H1 (cell line): ENCODE results near the gene TOP1. TPM values are rescaled to one million over a fixed set of nuclear protein-coding genes. Genes with fewer than 3 reads are reported as not detected.

ENCODE experiments used
- CTCF ChIA-PET: fragments of 300-600 bp; sonication (Branson Sonifier 250); formaldehyde crosslinking; loops from one replicate; lab custom pipeline; 2021; ENCODE audit not compliant: partially characterized antibody; lab: Charles Lee
- POLR2A ChIA-PET: fragments of 300-600 bp; sonication (Branson Sonifier 250); formaldehyde crosslinking; loops from one replicate; lab custom pipeline; 2021; ENCODE audit warnings: inconsistent platforms; ENCODE audit not compliant: partially characterized antibody; lab: Charles Lee
- DNase-seq, 2 experiments: peaks; one replicate each; pipeline versions ENCODE4 v3.0.0 to v3.0.0-alpha.2; 2010 to 2022; ENCODE audit warnings: low spot score in 2 of 2, low read depth in 1 of 2, mixed read lengths in 1 of 2
- FAIRE-seq: peaks from 2 replicates; lab custom pipeline; 2011; peaks lifted over from hg19 to GRCh38; lab: Jason Lieb, UNC
- H2AFZ ChIP-seq: 2 replicates; pipeline ENCODE4 v1.8.1; 2012; ENCODE audit warnings: low read length, inconsistent platforms
- H2AK5ac ChIP-seq: 2 replicates; pipeline ENCODE4 v1.6.1; 2013; ENCODE audit warnings: low read depth, low read length
- H2BK120ac ChIP-seq: replicated peaks from 2 replicates; pipeline ENCODE3; 2013; ENCODE audit warnings: low read depth, low read length, inconsistent platforms
- H2BK12ac ChIP-seq: 2 replicates; pipeline ENCODE4 v1.6.1; 2013; ENCODE audit warnings: low read depth, low read length
- H2BK15ac ChIP-seq: 2 replicates; pipeline ENCODE4 v1.6.1; 2013; ENCODE audit warnings: low read length
- H2BK20ac ChIP-seq: 2 replicates; pipeline ENCODE4 v1.6.1; 2013; ENCODE audit warnings: low read length
- H2BK5ac ChIP-seq: 2 replicates; pipeline ENCODE4 v1.6.1; 2013; ENCODE audit warnings: low read depth, low read length
- H3K14ac ChIP-seq: 2 replicates; pipeline ENCODE4 v1.6.1; 2013; ENCODE audit warnings: inconsistent platforms; ENCODE audit not compliant: insufficient read length
- H3K18ac ChIP-seq: 2 replicates; pipeline ENCODE4 v1.6.1; 2013; ENCODE audit warnings: low read length; ENCODE audit errors: extremely low read depth
- H3K23ac ChIP-seq: 2 replicates; pipeline ENCODE4 v1.6.1; 2013; ENCODE audit warnings: inconsistent platforms; ENCODE audit not compliant: insufficient read length
- H3K23me2 ChIP-seq: 2 replicates; pipeline ENCODE4 v1.6.1; 2013; ENCODE audit warnings: low read depth, low read length
- H3K27ac ChIP-seq: 2 replicates; pipeline ENCODE4 v1.6.1; 2011; ENCODE audit warnings: low read depth, low read length, inconsistent platforms
- H3K27me3 ChIP-seq, 4 experiments: replicated peaks in 1 of 4; 1 replicate in 1 of 4; 2 replicates in 3 of 4; pipeline versions ENCODE4 v1.6.1 to v1.8.1; 2011 to 2013; ENCODE audit warnings: low read length in 3 of 4, mild to moderate bottlenecking in 3 of 4, inconsistent platforms in 2 of 4, mixed read lengths in 2 of 4, moderate library complexity in 1 of 4; ENCODE audit not compliant: control insufficient read depth in 3 of 4, insufficient read depth in 3 of 4; ENCODE audit errors: extremely low read depth in 1 of 4
- H3K36me3 ChIP-seq, 4 experiments: 2 replicates each; pipeline versions ENCODE4 v1.6.1 to v1.8.1; 2011 to 2013; ENCODE audit warnings: mild to moderate bottlenecking in 4 of 4, low read length in 3 of 4, moderate library complexity in 2 of 4, control low read depth in 1 of 4, inconsistent platforms in 1 of 4; ENCODE audit not compliant: insufficient read depth in 4 of 4, control insufficient read depth in 2 of 4
- H3K4ac ChIP-seq: replicated peaks from 2 replicates; pipeline ENCODE3; 2013; ENCODE audit warnings: low read length, low read depth, mixed read lengths, inconsistent platforms; ENCODE audit not compliant: insufficient read length
- H3K4me1 ChIP-seq, 4 experiments: replicated peaks in 1 of 4; 1 replicate in 1 of 4; 2 replicates in 3 of 4; pipeline versions ENCODE4 v1.6.1 to v1.8.1; 2011 to 2013; ENCODE audit warnings: low read length in 3 of 4, inconsistent platforms in 2 of 4, mixed read lengths in 1 of 4; ENCODE audit not compliant: insufficient read depth in 4 of 4, control insufficient read depth in 3 of 4
- H3K4me2 ChIP-seq, 2 experiments: 2 replicates each; pipeline versions ENCODE4 v1.6.1 to v1.8.1; 2011 to 2013; ENCODE audit warnings: low read depth in 2 of 2, low read length in 2 of 2, control low read depth in 1 of 2, inconsistent platforms in 1 of 2, mild to moderate bottlenecking in 1 of 2; ENCODE audit not compliant: insufficient read depth in 1 of 2
- H3K4me3 ChIP-seq, 4 experiments: fragments of 200-600, 300-600 bp in 1 of 4; sonication (generic), shearing (Covaris generic), sonication (Bioruptor Twin) in 1 of 4; 2 replicates each; pipeline versions ENCODE4 v1.5.1 to v1.8.1; 2011 to 2016; ENCODE audit warnings: low read length in 4 of 4, low read depth in 3 of 4, control low read depth in 2 of 4, inconsistent platforms in 2 of 4, mild to moderate bottlenecking in 2 of 4, mixed read lengths in 1 of 4, moderate library complexity in 1 of 4; ENCODE audit not compliant: insufficient read depth in 2 of 4; ENCODE audit errors: extremely low read depth in 1 of 4
- H3K56ac ChIP-seq: replicated peaks from 2 replicates; pipeline ENCODE3; 2013; ENCODE audit warnings: low read depth, mild to moderate bottlenecking, mixed read lengths, low read length, inconsistent platforms; ENCODE audit not compliant: insufficient read length
- H3K79me1 ChIP-seq: 2 replicates; pipeline ENCODE4 v1.6.1; 2013; ENCODE audit warnings: low read depth, low read length, control low read depth
- H3K79me2 ChIP-seq, 2 experiments: 2 replicates each; pipeline versions ENCODE4 v1.6.1 to v1.8.1; 2012 to 2013; ENCODE audit warnings: low read length in 2 of 2, mild to moderate bottlenecking in 2 of 2, inconsistent platforms in 1 of 2; ENCODE audit not compliant: insufficient read depth in 2 of 2, control insufficient read depth in 1 of 2
- H3K9ac ChIP-seq, 4 experiments: replicated peaks in 1 of 4; 1 replicate in 1 of 4; 2 replicates in 3 of 4; pipeline versions ENCODE4 v1.6.1 to v1.8.1; 2011 to 2013; ENCODE audit warnings: low read depth in 3 of 4, low read length in 3 of 4, control low read depth in 2 of 4, mild to moderate bottlenecking in 2 of 4, moderate library complexity in 2 of 4, inconsistent platforms in 1 of 4; ENCODE audit errors: extremely low read depth in 1 of 4
- H3K9me3 ChIP-seq, 2 experiments: 2 replicates each; pipeline versions ENCODE4 v1.6.1 to v1.8.1; 2012 to 2013; ENCODE audit warnings: mild to moderate bottlenecking in 2 of 2, moderate library complexity in 2 of 2, control low read depth in 1 of 2, inconsistent platforms in 1 of 2, low read depth in 1 of 2, low read length in 1 of 2, mixed read lengths in 1 of 2; ENCODE audit not compliant: insufficient read depth in 2 of 2
- H4K20me1 ChIP-seq, 2 experiments: replicated peaks in 1 of 2; 2 replicates each; pipeline versions ENCODE3 to v1.8.1; 2011 to 2013; ENCODE audit warnings: inconsistent platforms in 2 of 2, low read length in 2 of 2, mild to moderate bottlenecking in 1 of 2; ENCODE audit not compliant: insufficient read depth in 2 of 2, control insufficient read depth in 1 of 2
- H4K5ac ChIP-seq: 2 replicates; pipeline ENCODE4 v1.6.1; 2013; ENCODE audit warnings: low read length, low read depth, mixed read lengths, inconsistent platforms; ENCODE audit not compliant: insufficient read length
- H4K8ac ChIP-seq: 2 replicates; pipeline ENCODE4 v1.8.0; 2013; ENCODE audit warnings: mild to moderate bottlenecking, moderate library complexity, low read length, inconsistent platforms; ENCODE audit not compliant: insufficient read depth; ENCODE audit errors: extremely low read depth
- H4K91ac ChIP-seq: replicated peaks from 2 replicates; pipeline ENCODE3; 2013; ENCODE audit warnings: low read length, mixed read lengths, inconsistent platforms; ENCODE audit not compliant: insufficient read length
- CHD2 ChIP-seq: IDR thresholded peaks from 2 replicates; pipeline ENCODE4 v1.6.1; 2012; ENCODE audit warnings: low read length, improper control_type of control experiment
- CTBP2 ChIP-seq: IDR thresholded peaks from 2 replicates; pipeline ENCODE4 v1.7.0; 2011; ENCODE audit warnings: borderline replicate concordance, mild to moderate bottlenecking, moderate library complexity, mixed read lengths, low read length; ENCODE audit not compliant: insufficient read depth, insufficient read length
- EP300 ChIP-seq, 2 experiments: IDR thresholded peaks; 1 replicate in 1 of 2; 2 replicates in 1 of 2; pipeline ENCODE4 v1.6.1; 2011 to 2012; ENCODE audit warnings: low read depth in 2 of 2, low read length in 2 of 2, mild to moderate bottlenecking in 2 of 2, borderline replicate concordance in 1 of 2, inconsistent platforms in 1 of 2, moderate library complexity in 1 of 2
- KDM1A ChIP-seq: fragments of 200-600, 300-600 bp; sonication (generic); IDR thresholded peaks from 2 replicates; pipeline ENCODE4 v1.7.1; 2016; ENCODE audit warnings: mild to moderate bottlenecking, low read length, borderline replicate concordance
- NANOG ChIP-seq: IDR thresholded peaks from 2 replicates; pipeline ENCODE4 v1.6.1; 2011; ENCODE audit warnings: low read length, low read depth, mild to moderate bottlenecking, inconsistent platforms; ENCODE audit not compliant: insufficient read depth, poor library complexity, severe bottlenecking
- PHF8 ChIP-seq: fragments of 200-600 bp; sonication (generic); conservative IDR thresholded peaks from 2 replicates; pipeline ENCODE4 v1.7.1; 2012; ENCODE audit warnings: low read depth, mild to moderate bottlenecking, inconsistent platforms, low read length, moderate library complexity
- WGBS, 2 experiments: shearing (Covaris generic) in 1 of 2; methylation state at CpG; one replicate each; pipeline versions ENCODE4 v1.1.6 to v1.1.7; 2013 to 2015; ENCODE audit warnings: low lambda C conversion rate in 2 of 2, mixed read lengths in 2 of 2, inconsistent platforms in 1 of 2, low coverage in 1 of 2, missing lambda C conversion rate in 1 of 2; ENCODE audit not compliant: insufficient replicate concordance in 2 of 2, insufficient coverage in 1 of 2, insufficient read length in 1 of 2; ENCODE audit errors: extremely low coverage in 1 of 2, missing lambda C conversion rate in 1 of 2; 5-methylcytosine and 5-hydroxymethylcytosine counted together
- polyA plus RNA-seq, 7 experiments: library from polyadenylated mRNA; depleted of rRNA in 3 of 7; stranded (reverse) in 5 of 7; unstranded in 2 of 7; fragments of >200 nt in 5 of 7; fragments of 200-250 nt in 2 of 7; gene quantifications; 1 replicate in 5 of 7; 2 replicates in 1 of 7; 4 replicates in 1 of 7; pipeline versions ENCODE4 v1.2.1 to v1.2.3, GENCODE V29; 2011 to 2013; ENCODE audit warnings: missing spikeins in 2 of 7, mixed read lengths in 2 of 7
- total RNA-seq: library from RNA; stranded (reverse); fragmentation: NEBNext Ultra II Directional; extraction: Animal tissue kit (Norgen Biotek cat#: 25700); gene quantifications from 2 replicates; pipeline ENCODE4 v1.2.1, GENCODE V29; 2021

TOP1 gene
- total and polyA plus RNA-seq, 2 of the 8 experiments (the other 6 are each of a cell fraction or from before 2014, with no cell fraction given): 7.4 to 108 TPM

DNA sequence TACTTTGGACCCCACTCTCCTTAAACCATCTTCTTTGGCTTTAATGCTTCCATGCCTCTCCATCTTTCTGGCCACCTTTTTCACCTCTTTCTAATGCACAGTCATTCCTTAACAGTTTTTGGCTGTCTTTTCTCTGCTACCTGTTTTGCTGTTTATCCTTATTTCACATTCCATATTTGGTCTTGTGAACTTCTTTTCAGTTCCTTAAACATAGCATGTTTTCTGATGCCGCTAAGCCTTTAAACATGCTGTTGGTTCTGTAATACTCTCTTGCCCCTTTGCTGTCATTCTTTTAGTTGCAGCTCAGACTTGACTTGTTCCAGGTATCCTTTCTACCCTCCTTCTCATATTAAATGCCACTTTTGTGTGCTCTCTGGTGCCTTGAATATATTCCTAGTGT is 35.8 kb downstream of the TOP1 start:
- Histone ChIP-seq H3K56ac (no peak overlapping the region), H3K79me1 (no peaks in the 10 kb centered on the region; the same call in 1 of the 2 replicates), H2BK20ac (no peak overlapping the region), H2BK120ac (no peak overlapping the region), H4K5ac (no peak overlapping the region), H4K91ac (no peak overlapping the region), H3K27ac (no peak overlapping the region), H3K23ac (no peak overlapping the region), H4K20me1 (peaks cover 5 to 9% of the 10 kb centered on the region in 2 experiments), H2BK5ac (no peak overlapping the region), H3K9me3 (no peaks in the 10 kb centered on the region), H4K8ac (no peak overlapping the region), H2AFZ (no peak overlapping the region), H3K27me3 (no peaks in the 10 kb centered on the region), H3K9ac (no peak overlapping the region), H3K79me2 (peaks cover 0 to 76% of the 10 kb centered on the region in 2 experiments; a peak in 3 of 4 replicates), H3K4me2 (no peak overlapping the region), H2AK5ac (no peak overlapping the region), H3K14ac (no peak overlapping the region), H3K4ac (no peak overlapping the region), H3K4me1 (no peaks in the 10 kb centered on the region), H2BK12ac (no peak overlapping the region), H3K4me3 (no peak overlapping the region), H3K23me2 (no peaks in the 10 kb centered on the region), H2BK15ac (no peak overlapping the region), H3K36me3 (peaks cover 0 to 35% (median 11%) of the 10 kb centered on the region in 4 experiments; a peak in 5 of 8 replicates), H3K18ac (no peak overlapping the region)
- FAIRE-seq (no peak), DNase-seq (no peak)
- TF ChIP-seq NANOG: no peak
- no peak for TF ChIP-seq EP300 (IDR thresholded peaks at IDR 0.05; ENCODE audit: borderline replicate concordance in 1 of 2, low read depth in 2 of 2, low read length in 2 of 2)
- TF ChIP-seq PHF8: no peak
- TF ChIP-seq CTBP2: no peak
- no peak for TF ChIP-seq CHD2
- no peak for TF ChIP-seq KDM1A
- CTCF ChIA-PET: interaction anchor here (0.5 kb wide), 1 partner anchor 497 kb away, joined by 3 read pairs; no protein-coding TSS in a partner anchor
- WGBS, 2 experiments: 83% methylated on average over 1 of the region's 1 CpG; no CpG with 5 or more reads in 1 of the 2 experiments
- POLR2A ChIA-PET: no interaction called here
